Renal cortex interstitium (tissue), 15 donors: Measurements from ENCODE around the gene UACA. TPM values are rescaled to one million over a fixed set of nuclear protein-coding genes. Genes with fewer than 3 reads are reported as not detected.
A peak's percentile ranks its signal among the peaks of the same experiment; 100 is the strongest.
"Not testable (repeated sequence)": the region's sequence is repeated elsewhere in the genome, so short reads cannot be mapped to it uniquely, and the experiment has no call there.

Experiments
- DNase-seq, 11 donors: peaks; one replicate each; pipeline ENCODE4 v3.0.0-alpha.2; 2013; ENCODE audit warnings: low read depth in 9 of 11, low spot score in 4 of 11; ENCODE audit errors: extremely low read depth in 1 of 11
- long read RNA-seq, 16 experiments: transcript quantifications; one replicate each; lab custom pipeline, GENCODE V29; 2026
- polyA plus RNA-seq, 3 donors: library from polyadenylated mRNA; unstranded; fragments of 120-200 nt; gene quantifications; one replicate each; pipeline ENCODE4 v1.2.1, GENCODE V29; 2013; ENCODE audit not compliant: insufficient read length in 3 of 3

Gene UACA, protein sequence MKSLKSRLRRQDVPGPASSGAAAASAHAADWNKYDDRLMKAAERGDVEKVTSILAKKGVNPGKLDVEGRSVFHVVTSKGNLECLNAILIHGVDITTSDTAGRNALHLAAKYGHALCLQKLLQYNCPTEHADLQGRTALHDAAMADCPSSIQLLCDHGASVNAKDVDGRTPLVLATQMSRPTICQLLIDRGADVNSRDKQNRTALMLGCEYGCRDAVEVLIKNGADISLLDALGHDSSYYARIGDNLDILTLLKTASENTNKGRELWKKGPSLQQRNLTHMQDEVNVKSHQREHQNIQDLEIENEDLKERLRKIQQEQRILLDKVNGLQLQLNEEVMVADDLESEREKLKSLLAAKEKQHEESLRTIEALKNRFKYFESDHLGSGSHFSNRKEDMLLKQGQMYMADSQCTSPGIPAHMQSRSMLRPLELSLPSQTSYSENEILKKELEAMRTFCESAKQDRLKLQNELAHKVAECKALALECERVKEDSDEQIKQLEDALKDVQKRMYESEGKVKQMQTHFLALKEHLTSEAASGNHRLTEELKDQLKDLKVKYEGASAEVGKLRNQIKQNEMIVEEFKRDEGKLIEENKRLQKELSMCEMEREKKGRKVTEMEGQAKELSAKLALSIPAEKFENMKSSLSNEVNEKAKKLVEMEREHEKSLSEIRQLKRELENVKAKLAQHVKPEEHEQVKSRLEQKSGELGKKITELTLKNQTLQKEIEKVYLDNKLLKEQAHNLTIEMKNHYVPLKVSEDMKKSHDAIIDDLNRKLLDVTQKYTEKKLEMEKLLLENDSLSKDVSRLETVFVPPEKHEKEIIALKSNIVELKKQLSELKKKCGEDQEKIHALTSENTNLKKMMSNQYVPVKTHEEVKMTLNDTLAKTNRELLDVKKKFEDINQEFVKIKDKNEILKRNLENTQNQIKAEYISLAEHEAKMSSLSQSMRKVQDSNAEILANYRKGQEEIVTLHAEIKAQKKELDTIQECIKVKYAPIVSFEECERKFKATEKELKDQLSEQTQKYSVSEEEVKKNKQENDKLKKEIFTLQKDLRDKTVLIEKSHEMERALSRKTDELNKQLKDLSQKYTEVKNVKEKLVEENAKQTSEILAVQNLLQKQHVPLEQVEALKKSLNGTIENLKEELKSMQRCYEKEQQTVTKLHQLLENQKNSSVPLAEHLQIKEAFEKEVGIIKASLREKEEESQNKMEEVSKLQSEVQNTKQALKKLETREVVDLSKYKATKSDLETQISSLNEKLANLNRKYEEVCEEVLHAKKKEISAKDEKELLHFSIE (N-terminal part only)
- 100 to 1,000 TPM in 2 of 3 donors, 10 to 100 TPM in 1; 84.0 to 131 (median 115) TPM for polyA plus RNA-seq
- long read RNA-seq, donor 1, partial matches to known transcripts: 5 of 6 reads
- long read RNA-seq, donor 1, other reads (novel, unspliced or antisense): 0 of 6 reads
- long read RNA-seq, donor 2, partial matches to known transcripts: 0 of 4 reads
- long read RNA-seq, donor 2, other reads (novel, unspliced or antisense): 0 of 4 reads
- long read RNA-seq, donor 3, full-length matches to known transcripts: 6 of 65 reads
- long read RNA-seq, donor 3, partial matches to known transcripts: 59 of 65 reads
- long read RNA-seq, donor 3, other reads (novel, unspliced or antisense): 0 of 65 reads
- long read RNA-seq, donor 4, full-length matches to known transcripts: 6 of 23 reads
- long read RNA-seq, donor 4, partial matches to known transcripts: 17 of 23 reads
- long read RNA-seq, donor 4, other reads (novel, unspliced or antisense): 0 of 23 reads
- long read RNA-seq, donor 5: 0 reads
- long read RNA-seq, donor 6, transcript UACA-209 (2 exons, 1,304 nt): major isoform, 6 of 36 reads
- long read RNA-seq, donor 6, partial matches to known transcripts: 28 of 36 reads
- long read RNA-seq, donor 6, other reads (novel, unspliced or antisense): 0 of 36 reads
- long read RNA-seq, donor 7, partial matches to known transcripts: 27 of 30 reads
- long read RNA-seq, donor 7, other reads (novel, unspliced or antisense): 0 of 30 reads
- long read RNA-seq, donor 8: 0 reads
- long read RNA-seq, donor 9, full-length matches to known transcripts: 2 of 2 reads
- long read RNA-seq, donor 9, partial matches to known transcripts: 0 of 2 reads
- long read RNA-seq, donor 9, other reads (novel, unspliced or antisense): 0 of 2 reads
- long read RNA-seq, donor 10, partial matches to known transcripts: 56 of 59 reads
- long read RNA-seq, donor 10, other reads (novel, unspliced or antisense): 0 of 59 reads
- long read RNA-seq, donor 11, partial matches to known transcripts: 24 of 25 reads
- long read RNA-seq, donor 11, other reads (novel, unspliced or antisense): 0 of 25 reads
- long read RNA-seq, donor 12, partial matches to known transcripts: 12 of 16 reads
- long read RNA-seq, donor 12, other reads (novel, unspliced or antisense): 0 of 16 reads
- long read RNA-seq, donor 13: 0 reads
- long read RNA-seq, donor 14, partial matches to known transcripts: 9 of 10 reads
- long read RNA-seq, donor 14, other reads (novel, unspliced or antisense): 0 of 10 reads
- long read RNA-seq, donor 15, partial matches to known transcripts: 0 of 1 reads
- long read RNA-seq, donor 15, other reads (novel, unspliced or antisense): 0 of 1 reads
- long read RNA-seq, donor 16, full-length matches to known transcripts: 14 of 121 reads
- long read RNA-seq, donor 16, partial matches to known transcripts: 107 of 121 reads
- long read RNA-seq, donor 16, other reads (novel, unspliced or antisense): 0 of 121 reads

DNA sequence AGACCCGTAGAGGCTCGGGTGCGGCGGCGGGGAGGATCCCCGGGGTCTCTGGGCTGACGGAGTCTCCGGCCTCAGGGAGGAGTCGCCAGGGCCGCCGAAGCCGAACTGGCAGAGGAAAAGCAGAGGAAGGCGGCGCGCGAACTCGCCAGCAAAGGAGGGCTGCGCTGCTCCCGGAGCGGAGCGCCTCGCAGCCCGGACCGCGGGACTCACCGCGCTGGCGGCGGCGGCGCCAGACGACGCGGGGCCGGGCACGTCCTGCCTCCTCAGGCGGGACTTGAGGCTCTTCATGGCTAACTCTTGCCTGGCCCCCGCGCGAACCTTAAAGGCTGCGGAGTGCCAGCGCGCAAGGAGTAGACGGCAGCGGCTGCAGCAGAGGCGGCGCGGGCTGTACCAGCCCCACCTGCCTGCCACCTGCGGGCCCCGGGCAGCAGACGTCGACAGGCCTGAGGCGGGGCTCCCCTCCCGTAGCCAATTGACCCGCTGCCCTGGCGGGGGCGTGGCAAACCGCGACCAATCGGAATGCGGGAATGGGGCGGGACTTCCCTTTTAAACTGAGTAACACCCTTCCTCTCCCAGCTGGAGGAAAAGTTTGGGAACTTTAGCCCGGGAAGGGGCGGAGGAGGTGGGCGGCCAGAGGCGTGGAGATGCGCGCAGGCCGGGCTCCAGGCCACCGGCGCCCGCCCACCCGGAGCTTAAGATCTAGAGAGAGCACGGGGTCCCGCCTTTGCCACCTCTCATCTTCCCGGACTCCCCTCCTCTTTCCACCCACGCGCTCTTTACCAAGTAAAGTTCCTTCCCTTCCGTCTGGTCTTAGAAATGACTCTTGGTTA lies at the start of gene UACA:
TSS of gene UACA (minus strand) at position 439 of the 830 bp plus-strand sequence. CDS start at position 288, 151 bp downstream.
- DNase-seq: peak; percentile 88 to 98 (median 96)

DNA sequence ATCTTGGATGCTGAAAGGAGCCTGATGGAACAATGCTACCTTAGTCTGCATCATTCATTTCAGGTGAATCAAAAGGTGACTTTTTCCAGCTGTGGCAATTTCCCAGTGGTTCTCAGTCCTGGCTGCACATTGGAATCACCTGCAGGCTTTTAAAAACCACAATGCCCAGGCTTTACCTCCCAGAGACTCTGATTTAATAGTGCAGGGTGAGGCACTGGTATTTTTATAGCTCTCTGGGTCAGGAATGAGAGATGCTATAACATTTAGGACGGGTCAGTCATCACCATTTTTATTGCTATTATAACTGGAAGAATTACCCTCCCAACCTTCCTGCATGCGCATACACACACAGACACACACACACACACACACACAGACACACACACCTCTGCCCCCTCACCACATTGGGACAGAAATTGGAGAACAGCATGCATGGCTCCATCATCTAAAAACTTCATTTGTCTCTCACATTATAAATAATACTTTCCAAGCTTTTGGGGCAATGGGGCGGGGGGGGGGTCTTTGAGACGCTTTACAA lies 49.5 kb upstream of the UACA start:
- DNase-seq: no peak

DNA sequence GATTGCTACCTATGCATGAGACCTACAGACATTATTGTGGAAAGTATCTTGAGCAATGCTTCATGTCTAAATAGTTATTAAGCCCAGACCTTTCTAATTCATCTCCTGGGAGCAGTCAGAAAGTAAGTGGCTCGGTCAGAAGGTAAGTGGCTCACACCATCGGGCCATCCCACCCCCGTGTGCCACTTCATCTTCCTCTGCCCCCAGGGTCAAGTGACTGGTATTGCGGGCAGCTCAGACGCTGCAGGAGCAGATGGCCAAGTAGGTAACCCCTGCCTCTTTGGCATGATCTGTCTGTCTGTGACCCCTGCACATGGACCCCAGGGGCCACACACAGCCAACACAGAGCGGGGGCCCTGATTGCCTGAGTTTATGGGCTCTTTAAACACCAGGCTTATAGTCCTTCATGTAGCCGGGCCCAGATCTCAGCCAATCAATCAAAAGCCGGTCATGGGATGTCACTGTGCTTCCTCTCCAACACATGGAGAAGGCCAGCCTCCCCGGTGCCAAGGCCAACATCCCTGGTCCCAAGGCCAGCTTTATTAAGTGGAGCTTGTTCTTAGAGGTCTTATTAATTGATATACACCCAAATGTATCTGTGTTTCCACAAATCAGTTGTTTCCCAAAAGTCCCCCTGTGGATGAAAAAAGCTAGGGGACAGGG lies 47.7 kb upstream of the UACA start:
- no peak for DNase-seq

DNA sequence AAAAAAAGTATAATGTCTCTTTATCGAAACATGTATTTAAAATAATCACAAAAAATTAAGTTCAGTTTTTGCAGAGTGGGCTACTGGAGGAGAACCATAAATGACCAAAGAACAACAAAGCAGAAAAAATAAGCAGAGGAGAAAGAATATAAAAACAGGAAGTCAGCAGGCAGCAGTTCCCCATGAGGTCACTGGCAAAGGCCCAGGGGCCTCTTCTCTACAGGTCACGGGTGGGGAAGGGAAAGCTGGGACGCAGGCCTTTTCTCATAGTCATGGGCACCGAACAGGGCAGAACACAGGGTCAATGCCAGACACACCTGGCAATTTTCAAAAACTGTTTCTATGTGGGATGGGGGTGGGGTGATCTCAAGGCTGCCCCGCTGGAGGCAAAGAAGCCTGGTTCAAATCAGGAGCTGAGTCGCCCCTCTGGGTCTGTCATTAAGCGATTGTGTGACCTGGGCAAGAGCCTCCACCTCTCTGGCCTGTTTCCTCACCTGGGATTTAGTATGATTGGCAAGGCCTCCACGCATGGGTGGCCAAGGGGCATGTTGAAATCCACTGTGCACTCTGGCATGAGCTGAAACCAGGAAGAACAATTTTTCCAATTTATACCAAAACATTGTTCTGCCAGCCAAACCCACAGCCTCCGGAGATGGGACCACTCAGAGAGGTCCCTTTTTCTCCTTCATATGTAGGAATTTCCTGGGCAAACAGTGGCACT lies 43.8 kb upstream of the UACA start:
- DNase-seq: no peak

DNA sequence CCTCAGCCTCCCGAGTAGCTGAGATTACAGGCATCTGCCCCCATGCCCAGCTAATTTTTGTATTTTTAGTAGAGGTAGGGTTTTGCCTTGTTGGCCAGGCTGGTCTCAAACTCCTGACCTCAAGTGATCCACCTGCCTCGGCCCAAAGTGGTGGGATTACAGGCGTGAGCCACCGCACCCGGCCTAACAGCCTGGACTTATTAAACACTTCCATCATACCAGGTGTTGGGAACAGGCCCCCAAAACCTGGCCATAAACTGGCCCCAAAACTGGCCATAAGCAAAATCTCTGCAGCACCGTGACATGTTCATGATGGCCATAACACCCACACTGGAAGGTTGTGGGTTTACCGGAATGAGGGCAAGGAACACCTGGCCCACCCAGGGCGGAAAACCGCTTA lies 41.0 kb upstream of the UACA start:
- not testable (repeated sequence) for DNase-seq

DNA sequence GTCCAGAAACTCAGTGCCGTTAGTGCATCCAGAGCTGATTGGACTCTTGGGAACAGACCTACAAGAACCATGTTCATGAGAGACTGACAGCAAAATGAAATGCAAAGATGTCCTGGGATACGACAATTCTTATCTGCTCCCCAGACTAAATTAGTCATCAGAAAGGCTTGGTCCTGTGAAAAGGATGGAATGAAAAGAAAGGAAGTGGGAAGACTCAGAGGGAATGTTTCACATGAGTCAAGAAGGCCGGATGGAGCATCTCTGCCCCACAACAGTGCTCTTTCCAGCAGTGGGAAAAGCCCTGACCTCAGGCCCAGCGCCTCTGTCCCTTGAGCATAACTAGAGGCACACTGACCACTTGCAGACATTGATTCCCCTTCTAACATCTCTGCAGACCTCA lies 39.3 kb upstream of the UACA start:
- no peak for DNase-seq

DNA sequence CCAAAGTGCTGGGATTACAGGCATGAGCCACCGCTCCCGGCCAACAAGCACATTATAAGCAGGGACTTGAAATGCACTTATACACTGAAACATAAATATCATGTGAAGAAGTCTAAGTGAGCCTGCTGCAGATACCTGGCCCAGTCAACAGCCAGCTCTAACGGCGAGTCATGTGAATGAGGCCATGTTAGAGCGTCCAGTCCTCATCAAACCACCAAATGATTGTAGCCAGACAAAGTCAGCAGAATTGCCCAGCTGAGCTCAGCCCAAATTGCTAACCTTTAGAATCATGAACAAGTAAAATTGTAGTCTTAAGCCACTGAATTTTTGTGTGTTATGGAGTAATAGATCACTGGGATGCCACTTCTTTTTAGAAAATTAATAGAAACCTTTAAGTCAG lies 37.8 kb upstream of the UACA start:
- no peak for DNase-seq

DNA sequence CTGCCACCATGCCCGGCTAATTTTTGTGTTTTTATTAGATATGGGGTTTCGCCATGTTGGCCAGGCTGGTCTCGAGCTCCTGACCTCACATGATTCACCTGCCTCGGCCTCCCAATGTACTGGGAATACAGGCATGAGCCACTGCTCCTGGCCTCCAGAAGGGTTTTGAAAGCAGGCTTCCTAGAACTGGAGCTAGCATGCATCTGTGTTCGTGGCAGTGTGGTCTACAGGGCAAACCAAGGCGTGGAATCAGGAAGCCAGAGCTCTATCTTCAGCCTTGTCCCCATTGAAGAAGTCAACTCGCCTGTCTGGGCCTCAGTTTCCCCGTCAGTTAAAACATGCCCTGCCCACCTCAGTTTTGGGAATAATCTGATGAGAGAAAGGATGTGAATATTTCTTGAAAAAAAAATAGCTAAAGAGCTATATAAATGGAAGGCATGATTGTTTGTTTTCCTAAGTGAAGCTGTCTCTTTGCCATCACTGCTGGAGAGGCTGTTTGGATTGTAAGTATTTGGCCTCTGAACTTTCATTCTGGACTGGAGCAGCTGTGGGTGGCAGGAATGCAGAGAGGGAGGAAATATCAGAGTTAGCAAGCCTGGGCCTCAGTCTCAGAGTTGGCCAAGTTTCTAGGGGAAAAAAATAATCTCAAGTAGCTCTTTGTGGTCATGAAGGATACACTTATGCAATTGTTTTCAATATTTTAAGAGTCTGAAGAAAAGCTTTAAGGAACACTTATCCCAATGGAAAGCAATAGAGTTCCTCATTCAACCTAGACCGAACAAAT lies 36.5 kb upstream of the UACA start:
- DNase-seq: peak in 3 of 11 donors; percentile 19 to 56 (median 23)

DNA sequence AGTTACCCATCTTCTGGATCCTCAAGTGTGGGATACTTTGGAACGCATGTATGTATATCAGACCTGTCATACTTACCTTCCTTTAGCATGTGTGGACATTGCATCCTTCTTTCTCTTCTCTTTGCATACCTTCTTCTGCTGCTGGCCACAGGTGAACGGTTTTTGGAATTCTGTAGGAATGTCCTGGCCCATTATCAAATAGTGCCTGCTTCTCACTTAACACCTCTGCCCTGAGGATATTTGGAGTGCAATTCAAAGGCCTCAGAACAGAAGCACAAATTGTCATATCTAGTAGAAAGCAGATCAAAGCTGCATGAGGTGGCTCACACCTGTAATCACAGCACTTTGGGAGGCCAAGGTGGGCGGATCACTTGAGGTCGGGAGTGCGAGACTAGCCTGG lies 34.1 kb upstream of the UACA start:
- DNase-seq: no peak

DNA sequence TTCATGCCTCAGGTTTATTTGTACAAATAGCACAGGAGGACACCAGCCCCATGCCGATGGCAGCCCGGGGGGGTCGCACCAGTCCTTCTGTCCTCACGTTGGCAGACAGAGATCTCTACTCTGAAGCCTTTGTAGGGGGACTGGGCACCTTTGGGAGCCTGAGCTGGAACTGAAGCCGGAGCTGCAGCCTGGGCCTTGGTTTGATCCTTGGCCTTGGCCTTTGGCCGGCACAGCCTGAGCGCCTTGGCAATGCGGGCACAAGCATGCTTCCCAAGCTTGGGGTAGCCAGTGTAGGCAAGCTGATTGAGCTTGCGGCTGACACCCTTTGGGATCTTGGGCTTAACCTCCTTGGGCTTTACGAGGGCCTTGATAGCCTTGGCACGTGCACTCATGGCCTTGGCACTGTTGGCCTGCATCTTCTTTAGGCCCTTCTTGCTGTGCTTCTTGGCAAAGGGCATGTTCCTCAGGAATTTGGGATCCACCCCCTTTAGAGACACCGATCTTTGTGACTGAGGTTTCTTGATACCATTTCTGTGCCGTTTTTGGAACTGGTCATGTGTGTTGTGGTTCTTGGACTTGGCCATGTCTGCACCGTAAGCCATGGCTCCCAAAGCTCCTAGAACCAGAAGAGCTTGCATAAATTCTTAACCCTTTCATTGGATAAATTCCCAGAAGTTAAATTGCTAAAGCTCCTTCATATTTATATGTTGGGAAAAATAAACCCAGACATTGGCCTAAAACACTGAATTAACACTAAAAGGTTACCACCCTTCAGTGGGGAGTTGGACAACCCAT lies 33.4 kb upstream of the UACA start:
- DNase-seq: no peak

DNA sequence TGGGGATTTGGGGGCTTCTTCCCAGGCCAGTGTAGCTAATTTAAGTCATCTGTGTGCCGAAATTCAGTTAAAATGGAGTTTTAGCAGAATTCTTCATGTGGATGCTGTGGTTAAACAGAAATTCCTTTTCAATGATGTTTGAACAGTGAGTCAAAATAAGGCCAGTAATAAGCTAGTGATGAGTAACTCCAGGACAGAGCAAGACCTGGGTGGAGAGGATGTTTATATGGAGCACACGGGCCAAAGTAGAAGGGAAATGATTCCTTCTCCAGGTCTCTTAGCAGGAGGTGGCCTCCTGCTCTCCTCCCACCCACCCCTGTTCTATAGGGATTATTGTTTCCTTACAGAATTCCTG lies 31.9 kb upstream of the UACA start:
- DNase-seq: no peak

DNA sequence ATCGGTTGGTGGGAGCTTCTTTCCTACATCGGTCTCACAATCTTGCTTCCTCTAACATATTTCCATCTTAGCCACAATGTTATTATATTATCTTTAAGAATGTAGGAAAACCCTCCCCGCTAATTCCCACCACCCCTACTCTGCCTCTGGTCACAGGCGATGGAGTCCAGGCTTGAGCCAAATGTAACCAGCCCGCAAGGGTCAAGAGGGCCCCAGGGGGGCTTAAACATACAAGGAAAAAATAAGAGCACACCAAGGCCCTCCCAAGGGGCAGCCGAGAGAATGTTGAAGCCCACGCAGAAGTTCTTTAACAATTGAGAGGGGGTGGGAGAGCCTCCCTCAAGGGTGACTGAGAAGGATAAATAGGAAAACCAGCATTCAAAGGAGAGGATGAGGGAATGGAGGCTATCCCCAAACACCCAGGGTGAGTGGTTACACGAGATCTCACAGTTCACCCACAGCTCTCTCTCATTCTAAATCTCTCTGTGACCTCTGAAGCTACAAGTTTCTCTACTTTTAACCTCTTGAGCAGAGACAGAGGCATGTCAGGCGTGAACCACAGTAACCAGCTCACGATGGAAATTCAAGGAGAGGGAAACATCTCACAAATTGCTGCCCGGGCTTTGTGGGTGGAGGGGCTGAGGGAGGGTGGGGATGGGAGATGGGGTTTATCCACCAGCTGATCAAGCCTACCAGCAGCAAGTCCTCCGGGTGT lies 31.4 kb upstream of the UACA start:
- DNase-seq: no peak
